Measurements from ENCODE around the gene TLR8. TPM values are rescaled to one million over a fixed set of nuclear protein-coding genes. Genes with fewer than 3 reads are reported as not detected.
A peak's percentile ranks its signal among the peaks of the same experiment; 100 is the strongest.

Gene TLR8
- total and polyA plus RNA-seq, 10 of the 15 experiments (the other 5 are each of a cell fraction or from before 2014, with no cell fraction given): 0.04 TPM; not detected in 9

DNA sequence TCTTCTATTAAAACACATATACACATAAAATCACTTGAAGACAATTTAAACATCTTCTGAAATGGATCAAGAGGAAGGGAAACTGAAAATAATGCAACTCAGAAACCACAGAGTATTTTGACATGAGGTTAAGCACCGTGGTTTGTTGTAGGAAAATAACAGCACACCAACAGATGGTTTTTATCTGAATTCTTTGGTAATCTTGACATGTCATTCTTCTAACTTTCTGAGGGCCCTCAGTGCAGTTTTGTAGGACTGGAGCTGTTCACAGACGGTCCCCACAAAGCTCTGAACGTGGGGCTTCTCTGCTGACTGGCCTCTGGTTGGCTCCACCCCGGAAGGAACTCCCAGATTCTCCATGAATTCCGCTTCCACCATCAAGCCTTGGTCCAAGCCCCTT lies 16.0 kb upstream of the TLR8 start (continued):
- TF ChIP-seq, protein P1, sequence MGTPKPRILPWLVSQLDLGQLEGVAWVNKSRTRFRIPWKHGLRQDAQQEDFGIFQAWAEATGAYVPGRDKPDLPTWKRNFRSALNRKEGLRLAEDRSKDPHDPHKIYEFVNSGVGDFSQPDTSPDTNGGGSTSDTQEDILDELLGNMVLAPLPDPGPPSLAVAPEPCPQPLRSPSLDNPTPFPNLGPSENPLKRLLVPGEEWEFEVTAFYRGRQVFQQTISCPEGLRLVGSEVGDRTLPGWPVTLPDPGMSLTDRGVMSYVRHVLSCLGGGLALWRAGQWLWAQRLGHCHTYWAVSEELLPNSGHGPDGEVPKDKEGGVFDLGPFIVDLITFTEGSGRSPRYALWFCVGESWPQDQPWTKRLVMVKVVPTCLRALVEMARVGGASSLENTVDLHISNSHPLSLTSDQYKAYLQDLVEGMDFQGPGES (IDR thresholded peaks at IDR 0.05): no peak
- TF ChIP-seq CBX3 (IDR thresholded peaks at IDR 0.05; ENCODE audit: borderline replicate concordance, low read depth) (no peak), LARP7 (IDR thresholded peaks at IDR 0.05) (no peak), ZNF687 (IDR thresholded peaks at IDR 0.05) (no peak), ZBED1 (IDR thresholded peaks at IDR 0.05; ENCODE audit: borderline replicate concordance) (peak; percentile 82; the same call in 1 of the 2 replicates), SUPT20H (IDR thresholded peaks at IDR 0.05; ENCODE audit: borderline replicate concordance, control insufficient read depth, low read depth, low read length) (no peak), CREM (IDR thresholded peaks at IDR 0.05; ENCODE audit: low read depth) (peak; percentile 70; the same call in 1 of the 2 replicates), BRCA1 (IDR thresholded peaks at IDR 0.05; ENCODE audit: low read depth, low read length) (no peak), SMAD5 (IDR thresholded peaks at IDR 0.05; ENCODE audit: low read depth) (0 out of 2 replicates have a peak, but pooled peaks have one; percentile 7), CREB1 (IDR thresholded peaks at IDR 0.05; ENCODE audit: low read depth) (0 out of 2 replicates have a peak, but pooled peaks have one; percentile 26), DPF2 (IDR thresholded peaks at IDR 0.05) (peak; percentile 62; the same call in 1 of the 2 replicates), RELA (IDR thresholded peaks at IDR 0.05; ENCODE audit: borderline replicate concordance, partially characterized antibody) (no peak), ZNF622 (IDR thresholded peaks at IDR 0.05) (no peak), MXI1 (IDR thresholded peaks at IDR 0.05; ENCODE audit: low read depth, low read length) (0 out of 2 replicates have a peak, but pooled peaks have one; percentile 66), MYB (IDR thresholded peaks at IDR 0.05; ENCODE audit: borderline replicate concordance, low read depth, low read length) (no peak), ZNF24 (IDR thresholded peaks at IDR 0.05) (no peak), GATAD2B (conservative IDR thresholded peaks at IDR 0.05; ENCODE audit: low read depth) (no peak), MTA2 (IDR thresholded peaks at IDR 0.05; ENCODE audit: low read depth) (peak; percentile 80)
- TF ChIP-seq, protein P2, sequence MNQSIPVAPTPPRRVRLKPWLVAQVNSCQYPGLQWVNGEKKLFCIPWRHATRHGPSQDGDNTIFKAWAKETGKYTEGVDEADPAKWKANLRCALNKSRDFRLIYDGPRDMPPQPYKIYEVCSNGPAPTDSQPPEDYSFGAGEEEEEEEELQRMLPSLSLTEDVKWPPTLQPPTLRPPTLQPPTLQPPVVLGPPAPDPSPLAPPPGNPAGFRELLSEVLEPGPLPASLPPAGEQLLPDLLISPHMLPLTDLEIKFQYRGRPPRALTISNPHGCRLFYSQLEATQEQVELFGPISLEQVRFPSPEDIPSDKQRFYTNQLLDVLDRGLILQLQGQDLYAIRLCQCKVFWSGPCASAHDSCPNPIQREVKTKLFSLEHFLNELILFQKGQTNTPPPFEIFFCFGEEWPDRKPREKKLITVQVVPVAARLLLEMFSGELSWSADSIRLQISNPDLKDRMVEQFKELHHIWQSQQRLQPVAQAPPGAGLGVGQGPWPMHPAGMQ (IDR thresholded peaks at IDR 0.05; ENCODE audit: borderline replicate concordance): no peak
- TF ChIP-seq, protein P3, sequence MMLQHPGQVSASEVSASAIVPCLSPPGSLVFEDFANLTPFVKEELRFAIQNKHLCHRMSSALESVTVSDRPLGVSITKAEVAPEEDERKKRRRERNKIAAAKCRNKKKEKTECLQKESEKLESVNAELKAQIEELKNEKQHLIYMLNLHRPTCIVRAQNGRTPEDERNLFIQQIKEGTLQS (IDR thresholded peaks at IDR 0.05; ENCODE audit: borderline replicate concordance, extremely low read depth, low read depth, low read length): no peak
- TF ChIP-seq, protein P4, sequence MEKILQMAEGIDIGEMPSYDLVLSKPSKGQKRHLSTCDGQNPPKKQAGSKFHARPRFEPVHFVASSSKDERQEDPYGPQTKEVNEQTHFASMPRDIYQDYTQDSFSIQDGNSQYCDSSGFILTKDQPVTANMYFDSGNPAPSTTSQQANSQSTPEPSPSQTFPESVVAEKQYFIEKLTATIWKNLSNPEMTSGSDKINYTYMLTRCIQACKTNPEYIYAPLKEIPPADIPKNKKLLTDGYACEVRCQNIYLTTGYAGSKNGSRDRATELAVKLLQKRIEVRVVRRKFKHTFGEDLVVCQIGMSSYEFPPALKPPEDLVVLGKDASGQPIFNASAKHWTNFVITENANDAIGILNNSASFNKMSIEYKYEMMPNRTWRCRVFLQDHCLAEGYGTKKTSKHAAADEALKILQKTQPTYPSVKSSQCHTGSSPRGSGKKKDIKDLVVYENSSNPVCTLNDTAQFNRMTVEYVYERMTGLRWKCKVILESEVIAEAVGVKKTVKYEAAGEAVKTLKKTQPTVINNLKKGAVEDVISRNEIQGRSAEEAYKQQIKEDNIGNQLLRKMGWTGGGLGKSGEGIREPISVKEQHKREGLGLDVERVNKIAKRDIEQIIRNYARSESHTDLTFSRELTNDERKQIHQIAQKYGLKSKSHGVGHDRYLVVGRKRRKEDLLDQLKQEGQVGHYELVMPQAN (conservative IDR thresholded peaks at IDR 0.05): no peak
- TF ChIP-seq, protein P5, sequence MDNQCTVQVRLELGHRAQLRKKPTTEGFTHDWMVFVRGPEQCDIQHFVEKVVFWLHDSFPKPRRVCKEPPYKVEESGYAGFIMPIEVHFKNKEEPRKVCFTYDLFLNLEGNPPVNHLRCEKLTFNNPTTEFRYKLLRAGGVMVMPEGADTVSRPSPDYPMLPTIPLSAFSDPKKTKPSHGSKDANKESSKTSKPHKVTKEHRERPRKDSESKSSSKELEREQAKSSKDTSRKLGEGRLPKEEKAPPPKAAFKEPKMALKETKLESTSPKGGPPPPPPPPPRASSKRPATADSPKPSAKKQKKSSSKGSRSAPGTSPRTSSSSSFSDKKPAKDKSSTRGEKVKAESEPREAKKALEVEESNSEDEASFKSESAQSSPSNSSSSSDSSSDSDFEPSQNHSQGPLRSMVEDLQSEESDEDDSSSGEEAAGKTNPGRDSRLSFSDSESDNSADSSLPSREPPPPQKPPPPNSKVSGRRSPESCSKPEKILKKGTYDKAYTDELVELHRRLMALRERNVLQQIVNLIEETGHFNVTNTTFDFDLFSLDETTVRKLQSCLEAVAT (IDR thresholded peaks at IDR 0.05): peak; percentile 87
